ENCODE measurements around the gene CXCR5. TPM values are rescaled to one million over a fixed set of nuclear protein-coding genes. Genes with fewer than 3 reads are reported as not detected.

Gene CXCR5
- total RNA-seq, 2 donors from 2014 or later = 0.10 TPM; not detected in 1

DNA sequence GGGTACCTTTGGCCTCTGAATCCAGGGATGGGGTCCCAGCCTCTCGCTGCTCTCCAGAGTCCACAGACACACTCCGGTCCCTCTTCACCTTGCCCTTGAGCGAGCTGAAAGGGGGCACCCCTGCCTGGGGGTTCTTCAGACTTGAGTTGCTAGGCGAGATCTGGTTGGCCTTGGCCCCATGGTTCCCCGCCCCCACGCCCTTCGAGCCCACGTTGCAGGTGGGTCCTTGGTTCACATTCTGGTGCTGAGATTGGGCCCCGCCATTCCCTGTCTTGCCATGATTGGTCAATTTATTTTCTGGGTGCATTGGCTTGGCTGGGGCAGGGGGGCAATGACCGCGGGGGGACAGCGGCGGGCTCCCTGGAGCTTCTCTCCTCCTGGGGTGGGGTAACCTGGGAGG is 24.6 kb downstream of the CXCR5 start:
- intact Hi-C loops (cut with DNase I) = loop anchor here in 1 of 2 donors (2.0 kb wide), 1 partner anchor 15 kb away; no protein-coding TSS in a partner anchor
- no peak for DNase-seq (ENCODE audit: low spot score)

DNA sequence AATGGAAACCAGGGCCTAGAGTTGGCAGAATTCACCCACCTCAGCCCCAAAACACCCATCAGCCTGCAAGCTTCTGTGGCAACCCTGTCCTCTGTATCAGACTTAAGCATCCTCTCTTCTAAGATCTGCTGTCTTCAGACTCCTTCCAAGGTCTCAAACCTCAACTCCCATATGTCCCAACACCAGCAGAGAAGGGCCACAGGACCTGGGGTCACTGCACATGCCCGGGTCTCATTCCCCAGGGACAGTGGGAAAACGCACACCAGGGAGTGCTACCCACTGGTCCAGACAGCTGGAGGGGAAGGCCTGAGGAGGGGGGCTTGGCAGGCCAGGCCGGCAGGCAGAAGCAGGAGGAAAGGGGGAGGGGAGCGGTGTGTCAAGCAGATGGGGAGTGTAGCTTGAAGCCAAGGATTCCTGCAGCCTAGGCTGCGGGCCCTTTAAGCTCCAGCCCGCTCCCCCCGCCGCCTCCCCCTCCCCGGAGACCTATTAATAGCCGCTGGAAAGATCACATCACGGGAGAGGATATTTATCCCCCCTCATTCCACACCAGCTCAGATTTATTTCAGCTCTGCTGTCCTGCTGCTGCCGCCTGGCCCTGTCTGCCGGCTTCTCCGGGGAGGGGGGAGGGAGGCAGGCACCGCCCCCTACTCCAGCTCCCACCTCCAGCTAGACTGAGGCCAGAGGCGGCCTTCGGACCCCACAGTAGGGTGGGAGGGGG is 25.4 kb downstream of the CXCR5 start:
- DNase-seq (ENCODE audit: low spot score) = peak; percentile 92
- intact Hi-C loops (cut with DNase I) = loop anchor here in 1 of 2 donors (2.0 kb wide), 1 partner anchor 14 kb away; no protein-coding TSS in a partner anchor

DNA sequence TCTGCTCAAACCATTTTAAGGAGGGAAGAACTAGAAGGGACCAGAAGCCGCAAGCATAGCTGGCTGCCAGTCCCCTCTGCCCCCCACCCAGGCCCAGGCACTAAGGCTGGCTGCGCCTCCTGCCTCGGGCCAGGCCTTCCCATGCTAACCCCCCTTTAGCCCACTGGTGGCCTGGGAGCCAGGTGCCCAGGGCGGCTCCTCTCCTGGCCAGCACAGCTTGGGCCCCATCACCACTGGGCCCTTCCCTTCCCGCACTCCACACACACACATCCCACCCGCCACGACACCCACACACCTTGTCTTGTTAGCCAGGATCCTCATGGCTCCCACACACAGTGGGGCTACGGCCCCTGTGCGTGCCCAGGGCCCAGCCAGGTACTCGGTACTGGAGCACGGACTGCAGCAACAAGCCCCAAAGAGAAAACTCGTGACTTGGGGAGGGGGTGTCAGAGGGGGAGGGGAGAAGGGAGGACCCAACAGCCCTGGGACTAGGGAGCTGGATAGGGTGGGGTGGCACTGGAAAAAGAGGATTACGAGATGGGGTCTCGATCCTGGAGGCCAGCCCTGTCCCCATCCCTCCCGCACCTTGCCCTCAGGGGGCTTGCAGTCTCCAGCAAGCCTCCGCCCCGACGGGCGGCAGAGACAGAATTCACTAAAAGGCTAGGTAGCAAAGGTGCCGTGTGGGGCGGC is 26.1 kb downstream of the CXCR5 start:
- intact Hi-C loops (cut with DNase I) = loop anchor here in 1 of 2 donors (2.0 kb wide), 1 partner anchor 13 kb away; no protein-coding TSS in a partner anchor
- no peak for DNase-seq (ENCODE audit: low spot score)

GRCh38 chr11:118910309-118911112 is 26.8 kb downstream of the CXCR5 start:
- peak; percentile 90 for DNase-seq (ENCODE audit: low spot score)
- intact Hi-C loops (cut with DNase I) = no loop called here

DNA sequence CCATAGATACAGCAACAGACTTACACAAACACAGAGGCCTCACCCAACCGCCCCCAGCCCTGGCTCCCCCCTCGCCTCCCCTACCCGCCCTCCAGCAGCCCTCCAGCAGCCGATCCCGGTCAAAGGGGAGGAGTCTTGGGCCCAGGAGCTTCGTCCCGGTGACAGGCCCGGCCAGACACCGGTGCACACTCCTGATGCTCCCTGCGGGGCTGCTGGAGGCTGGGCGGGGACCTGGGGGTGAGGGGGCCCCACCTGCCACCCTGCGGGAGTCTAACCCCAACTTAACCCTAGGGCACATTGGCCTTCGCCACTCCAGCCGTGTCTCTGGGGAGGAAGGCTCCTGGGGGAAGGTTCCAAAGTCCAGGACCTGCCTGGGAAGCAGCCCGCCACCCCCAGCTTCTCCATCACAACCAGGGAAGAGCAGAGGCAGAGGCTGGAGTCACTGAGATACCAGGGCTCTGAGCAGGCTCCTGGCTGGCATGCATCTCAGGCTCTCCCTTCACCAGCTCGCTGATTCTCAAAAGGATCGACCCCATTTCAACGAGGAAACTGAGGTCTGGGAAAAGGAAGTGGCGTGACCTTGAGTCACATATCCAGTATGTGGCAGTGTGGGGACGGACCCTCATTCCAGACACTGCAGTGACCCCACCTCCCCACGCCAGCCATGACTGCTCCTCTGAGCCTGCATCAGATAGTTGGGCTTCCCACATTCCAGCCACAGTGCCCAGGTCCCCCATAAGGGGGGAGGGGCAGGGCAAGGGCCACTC is 27.6 kb downstream of the CXCR5 start:
- intact Hi-C loops (cut with DNase I) = no loop called here
- peak; percentile 86 for DNase-seq (ENCODE audit: low spot score)

GRCh38 chr11:118911880-118912741 is 28.4 kb downstream of the CXCR5 start:
- intact Hi-C loops (cut with DNase I) = no loop called here
- DNase-seq (ENCODE audit: low spot score) = peak; percentile 96

DNA sequence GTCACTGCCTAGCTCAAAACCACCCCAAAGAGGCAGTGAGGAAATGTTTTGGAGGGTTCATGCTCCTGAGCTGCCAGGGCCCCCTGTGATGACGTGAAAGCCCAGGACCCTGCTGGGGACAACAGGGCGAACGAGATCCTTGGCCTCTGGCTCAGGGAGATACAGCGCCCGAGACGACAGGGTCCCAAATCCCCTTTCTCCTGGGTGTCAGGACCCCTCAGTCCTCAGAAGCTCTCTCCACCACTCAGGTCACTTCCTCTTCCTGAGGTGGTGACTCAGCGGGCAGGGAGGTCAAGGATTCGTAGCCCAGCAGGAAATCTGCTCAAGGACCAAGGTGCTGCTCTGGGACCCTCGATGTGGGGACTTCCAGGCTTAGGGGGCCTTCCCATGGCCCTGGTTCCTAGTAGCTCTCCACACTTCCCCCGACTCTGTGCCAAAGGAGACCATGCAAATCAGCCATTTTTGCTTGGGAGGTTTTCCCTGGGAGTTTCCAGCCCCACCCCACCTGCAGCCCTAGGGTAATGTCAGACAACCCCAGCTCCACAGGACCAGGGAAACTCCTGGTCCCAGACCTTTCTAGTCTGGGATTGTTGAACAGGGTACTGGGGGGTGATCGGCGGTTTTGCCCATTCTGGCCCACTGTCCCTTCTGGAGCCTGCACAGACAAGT is 29.2 kb downstream of the CXCR5 start:
- intact Hi-C loops (cut with DNase I) = no loop called here
- DNase-seq (ENCODE audit: low spot score) = no peak

DNA sequence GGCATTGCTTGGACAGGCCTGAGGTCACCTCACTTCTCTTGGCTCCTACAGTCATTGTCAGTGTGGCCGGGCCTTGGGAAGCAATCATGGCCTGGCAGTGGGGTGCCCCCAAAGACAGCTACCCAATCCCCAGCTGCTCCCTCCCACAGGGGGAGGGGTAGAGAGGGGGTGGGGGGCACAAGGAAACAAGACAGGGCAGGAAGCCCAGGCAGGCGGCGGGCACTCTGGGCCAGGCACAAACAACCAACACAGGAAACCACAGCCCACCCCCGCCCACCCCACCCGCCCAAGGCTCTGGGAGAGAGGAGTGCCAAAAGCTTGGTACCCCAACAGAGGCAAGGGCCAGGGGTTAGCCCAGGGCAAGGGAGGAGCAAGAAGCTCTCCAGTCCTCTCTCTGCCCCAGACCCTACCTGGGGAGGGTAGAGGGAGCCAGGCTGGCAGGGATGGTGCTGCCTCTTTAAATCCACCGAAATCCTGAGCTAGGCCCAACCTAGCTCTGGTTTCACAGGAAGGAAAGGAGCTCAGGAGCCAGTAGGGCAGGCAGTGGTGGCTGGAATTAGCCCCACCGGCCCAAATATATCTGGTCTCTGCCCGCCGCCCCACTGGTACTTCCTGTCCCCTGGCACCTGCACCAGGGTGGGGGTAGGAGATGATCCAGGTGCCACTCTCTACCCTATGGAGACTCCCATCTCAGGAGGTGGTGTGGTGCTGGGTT is 29.9 kb downstream of the CXCR5 start:
- intact Hi-C loops (cut with DNase I) = no loop called here
- no peak for DNase-seq (ENCODE audit: low spot score)

DNA sequence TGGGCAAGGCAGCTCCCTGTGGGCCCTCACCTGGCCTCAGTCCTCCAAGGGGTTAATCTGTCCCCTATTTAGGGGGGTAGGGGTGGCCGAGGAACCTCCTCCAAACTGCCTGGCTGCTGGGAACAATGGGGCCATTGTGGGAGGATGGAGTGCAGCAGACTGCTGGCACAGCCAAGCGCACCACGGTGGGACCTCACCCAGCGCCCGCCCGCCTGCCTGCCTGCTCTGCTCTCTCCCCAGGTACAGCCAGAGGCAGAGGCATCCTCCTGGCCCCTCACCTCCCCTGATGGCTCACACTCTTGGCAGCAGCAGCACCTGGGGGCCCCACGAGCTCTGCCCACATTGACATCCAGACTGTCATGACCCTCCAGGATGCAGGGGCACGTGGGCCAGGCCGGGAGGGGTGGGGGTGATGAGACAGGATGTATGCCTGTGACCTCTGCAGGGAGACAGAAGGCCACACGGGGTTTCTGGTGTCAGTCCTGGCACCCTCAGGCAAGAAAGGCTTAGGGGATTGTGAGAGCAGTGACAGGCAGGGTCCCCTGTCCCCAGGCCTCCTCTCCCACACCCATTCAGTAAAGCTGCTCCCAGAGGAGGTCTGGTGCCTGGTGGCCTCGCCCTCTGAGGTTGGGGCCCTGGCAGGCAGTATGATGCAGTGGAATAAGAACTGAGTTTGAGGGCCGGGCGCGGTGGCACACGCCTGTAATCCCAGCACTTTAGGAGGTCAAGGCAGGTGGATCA is 30.7 kb downstream of the CXCR5 start:
- no peak for DNase-seq (ENCODE audit: low spot score)
- intact Hi-C loops (cut with DNase I) = no loop called here

- DNase-seq (ENCODE audit: low spot score) = no peak
- intact Hi-C loops (cut with DNase I) = no loop called here
These were observed 31.3 kb downstream of the CXCR5 start for GRCh38 chr11:118914987-118915386.

- intact Hi-C loops (cut with DNase I) = no loop called here
- DNase-seq (ENCODE audit: low spot score) = no peak
These were observed 31.7 kb downstream of the CXCR5 start for GRCh38 chr11:118915396-118915795.

GRCh38 chr11:118915941-118916841 is 32.5 kb downstream of the CXCR5 start:
- intact Hi-C loops (cut with DNase I) = no loop called here
- DNase-seq (ENCODE audit: low spot score) = no peak

GRCh38 chr11:118916842-118917388 is 33.2 kb downstream of the CXCR5 start:
- peak; percentile 93 for DNase-seq (ENCODE audit: low spot score)
- intact Hi-C loops (cut with DNase I) = no loop called here

DNA sequence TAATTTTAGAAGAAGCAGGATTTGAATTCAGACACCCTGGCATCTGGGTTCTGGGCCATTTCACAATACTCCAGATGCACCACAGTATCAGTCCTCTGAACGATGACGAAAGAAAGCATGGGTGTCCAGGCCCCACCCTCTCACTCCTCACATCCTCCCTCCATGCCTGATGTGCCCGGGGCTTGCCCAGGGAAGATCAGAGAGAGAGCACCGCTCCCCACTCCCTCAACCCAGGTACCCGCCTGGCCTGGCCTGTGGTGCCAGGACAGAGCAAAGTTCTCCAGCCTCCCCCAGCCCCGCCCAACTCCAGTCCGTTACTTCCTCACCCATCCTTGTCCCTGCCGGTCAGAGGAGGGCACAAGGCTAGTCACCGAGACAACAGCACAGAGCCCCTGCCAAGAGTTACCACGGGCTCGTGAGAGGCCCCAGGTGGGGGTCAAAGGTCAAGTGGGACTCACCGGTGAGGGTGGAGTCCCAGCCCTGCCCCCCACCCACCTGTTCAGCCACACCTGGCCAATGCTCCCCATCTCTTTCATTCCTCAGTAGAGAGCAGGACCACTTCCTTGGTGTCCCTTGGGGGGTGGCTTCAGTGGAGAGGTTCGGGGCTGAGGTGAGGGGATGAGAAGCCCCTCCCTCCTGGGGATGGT is 33.9 kb downstream of the CXCR5 start:
- intact Hi-C loops (cut with DNase I) = loop anchor here in 1 of 2 donors (1.0 kb wide), 1 partner anchor 14 kb away; no protein-coding TSS in a partner anchor
- peak; percentile 92 for DNase-seq (ENCODE audit: low spot score)

Measured in posterior vena cava (tissue), 2 donors.